PC-9 (cell line): ENCODE measurements around the gene POFUT2. TPM values are rescaled to one million over a fixed set of nuclear protein-coding genes. Genes with fewer than 3 reads are reported as not detected.

ENCODE experiments used
- BruUV-seq: library from RNA; stranded (reverse); fragments of 400-500 nt; replicated peaks from 2 replicates; lab custom pipeline; 2021; lab: Mats Ljungman, UMichigan
- CTCF ChIA-PET: fragments of 300-600 bp; sonication (Branson Sonifier 250); formaldehyde crosslinking; loops from one replicate; lab custom pipeline; 2022; ENCODE audit warnings: antibody characterized with exemption; lab: Charles Lee
- POLR2A ChIA-PET: fragments of 300-600 bp; sonication (Branson Sonifier 250); formaldehyde crosslinking; loops from one replicate; lab custom pipeline; 2022; ENCODE audit warnings: antibody characterized with exemption; ENCODE audit not compliant: unreplicated experiment; lab: Charles Lee
- DNase-seq, 2 experiments: peaks; one replicate each; pipeline versions ENCODE4 v3.0.0 to v3.0.0-alpha.2; 2015 to 2022; ENCODE audit warnings: mixed read lengths in 1 of 2
- H2AFZ ChIP-seq: fragments of 200-600 bp; sonication (generic); 2 replicates; pipeline ENCODE4 v1.8.1; 2017; ENCODE audit warnings: antibody characterized with exemption
- H3F3A ChIP-seq: fragments of 200-600 bp; sonication (generic); 2 replicates; pipeline ENCODE4 v1.8.1; 2017; ENCODE audit warnings: antibody characterized with exemption, mild to moderate bottlenecking, low read depth; ENCODE audit not compliant: insufficient read depth
- H3K27ac ChIP-seq: fragments of 200-600 bp; sonication (generic); 2 replicates; pipeline ENCODE4 v1.6.1; 2016; ENCODE audit warnings: mixed run types
- H3K27me3 ChIP-seq: fragments of 200-600 bp; sonication (generic); 2 replicates; pipeline ENCODE4 v1.6.1; 2016; ENCODE audit warnings: low read depth, mixed run types; ENCODE audit not compliant: insufficient read depth
- H3K36me3 ChIP-seq: fragments of 200-600 bp; sonication (generic); 2 replicates; pipeline ENCODE4 v1.6.1; 2016; ENCODE audit warnings: low read depth, mixed run types
- H3K4me1 ChIP-seq: fragments of 200-600 bp; sonication (generic); replicated peaks from 2 replicates; pipeline ENCODE4 v1.6.1; 2016; ENCODE audit warnings: mixed run types; ENCODE audit not compliant: insufficient read depth
- H3K4me2 ChIP-seq: fragments of 200-600 bp; sonication (generic); 2 replicates; pipeline ENCODE4 v1.6.1; 2017; ENCODE audit warnings: mixed run types
- H3K4me3 ChIP-seq: fragments of 200-600 bp; sonication (generic); 2 replicates; pipeline ENCODE4 v1.6.1; 2016; ENCODE audit warnings: mixed run types
- H3K79me2 ChIP-seq: fragments of 200-600 bp; sonication (generic); 2 replicates; pipeline ENCODE4 v1.6.1; 2017; ENCODE audit warnings: low read depth, mixed run types
- H3K9me2 ChIP-seq: fragments of 200-600 bp; sonication (generic); 2 replicates; pipeline ENCODE4 v1.8.1; 2017; ENCODE audit warnings: mild to moderate bottlenecking; ENCODE audit not compliant: insufficient read depth
- H3K9me3 ChIP-seq: fragments of 200-600 bp; sonication (generic); 2 replicates; pipeline ENCODE4 v1.8.1; 2016; ENCODE audit warnings: low read depth; ENCODE audit not compliant: insufficient read depth
- H4K20me1 ChIP-seq: fragments of 200-600 bp; sonication (generic); 2 replicates; pipeline ENCODE4 v1.8.1; 2017; ENCODE audit not compliant: insufficient read depth
- CTCF ChIP-seq: fragments of 200-600 bp; sonication (generic); conservative IDR thresholded peaks from 2 replicates; pipeline ENCODE4 v1.6.1; 2017; ENCODE audit warnings: mixed run types, antibody characterized with exemption, mild to moderate bottlenecking, moderate library complexity
- EZH2 ChIP-seq: fragments of 200-600 bp; sonication (generic); IDR thresholded peaks from 2 replicates; pipeline ENCODE4 v1.8.0; 2017; ENCODE audit warnings: antibody characterized with exemption, low read depth
- intact Hi-C: fragments of 100-400 bp; cut with micrococcal nuclease; formaldehyde crosslinking; loops from one replicate; pipeline ENCODE4 v1.10.0; 2022; ENCODE audit not compliant: unreplicated experiment
- total RNA-seq: library from RNA; stranded (reverse); gene quantifications from 2 replicates; pipeline ENCODE4 v1.2.3, GENCODE V29; 2021

POFUT2 gene
- total RNA-seq, 1 experiment from 2014 or later, result 32.6 TPM

DNA sequence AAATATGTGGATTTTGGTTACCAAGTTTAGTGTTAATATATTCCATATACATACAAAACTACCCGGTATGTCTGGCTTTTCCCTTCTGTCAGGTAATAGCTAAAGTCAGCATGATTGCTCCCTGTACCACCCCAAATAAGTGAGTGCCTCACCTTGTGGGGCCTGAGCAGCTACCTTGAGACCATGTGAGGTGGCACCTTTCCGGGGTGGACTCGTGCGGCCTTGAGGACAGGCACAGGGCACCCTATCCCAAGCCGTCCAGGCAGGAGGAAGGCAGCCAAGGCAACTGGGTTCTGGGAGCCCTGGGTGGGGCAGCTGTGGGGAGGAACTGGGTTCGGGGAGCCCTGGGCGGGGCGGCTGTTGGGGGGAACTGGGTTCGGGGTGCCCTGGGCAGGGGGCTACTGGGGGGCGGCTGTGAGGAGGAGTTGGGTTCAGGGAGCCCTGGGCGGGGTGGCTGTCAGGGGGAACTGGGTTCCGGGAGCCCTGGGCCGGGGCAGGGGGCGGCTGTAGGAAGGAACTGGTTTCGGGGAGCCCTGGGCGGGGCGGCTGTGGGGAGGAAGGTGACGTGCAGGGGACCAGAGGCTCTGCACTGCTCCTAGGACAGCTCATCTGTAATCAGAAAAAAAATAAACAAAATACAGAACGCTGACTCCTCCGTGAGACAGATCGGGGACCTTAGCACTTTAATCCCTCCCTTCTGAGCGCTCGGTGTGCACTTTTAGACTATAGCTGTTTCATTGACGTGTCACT is 63.3 kb downstream of the POFUT2 start:
- BruUV-seq, result no TSS peak
- CTCF ChIA-PET, result no interaction called here

DNA sequence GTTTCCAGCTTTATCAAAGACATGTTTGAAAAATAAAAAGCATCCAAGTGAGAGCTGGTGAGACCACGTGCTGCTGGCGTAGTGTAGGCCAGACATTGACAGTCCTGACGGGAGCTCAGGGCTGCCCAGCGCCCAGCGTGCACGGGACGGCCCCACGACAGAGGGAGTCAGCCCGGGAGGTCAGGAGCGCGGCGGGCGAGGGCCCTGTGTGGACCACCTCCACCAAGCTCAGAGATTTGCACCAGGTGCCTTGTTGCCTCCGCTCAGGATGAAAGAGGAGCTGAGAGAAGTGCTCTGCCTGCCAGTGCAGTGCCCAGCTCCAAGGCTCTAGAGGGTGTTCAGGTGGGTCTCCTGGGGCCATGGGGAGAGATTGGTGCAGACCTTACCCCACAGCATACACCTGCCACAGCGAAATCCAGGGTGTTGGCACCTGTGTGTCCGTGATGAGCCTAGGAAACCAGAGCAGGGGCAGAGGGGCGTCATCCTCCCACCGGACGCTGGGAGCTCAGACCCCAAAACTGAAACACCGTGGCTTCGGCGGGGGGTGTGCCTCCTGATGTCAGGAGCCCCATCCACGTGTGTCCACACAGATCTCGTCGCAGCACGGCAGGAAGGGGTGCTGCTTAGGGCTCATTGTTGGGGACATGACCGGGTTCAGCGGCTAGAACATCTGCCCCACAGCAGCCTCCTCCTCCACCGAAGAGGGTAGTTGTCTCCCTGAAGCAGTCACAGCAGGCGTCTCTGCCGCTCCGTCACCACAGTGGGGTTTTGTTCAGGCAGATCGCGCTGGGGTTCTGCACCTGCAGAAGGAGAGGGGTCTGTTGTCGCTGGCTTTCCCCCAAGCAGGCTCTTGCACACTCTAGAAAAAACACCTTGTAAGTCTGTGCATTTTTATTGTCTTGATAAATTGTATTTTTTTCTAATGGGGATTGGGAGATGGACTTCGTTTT is 64.2 kb downstream of the POFUT2 start:
- Histone ChIP-seq H3F3A (peaks cover 6% of the 10 kb centered on the region; the same call in 1 of the 2 replicates), H3K4me3 (no peak overlapping the region), H3K4me1 (0 out of 2 replicates have a peak, but pooled peaks cover 5% of the 10 kb centered on the region), H3K4me2 (no peak overlapping the region), H3K9me2 (no peaks in the 10 kb centered on the region), H3K36me3 (no peaks in the 10 kb centered on the region), H4K20me1 (no peaks in the 10 kb centered on the region), H3K9me3 (no peaks in the 10 kb centered on the region), H3K79me2 (no peaks in the 10 kb centered on the region), H3K27ac (no peak overlapping the region), H2AFZ (no peak overlapping the region), H3K27me3 (no peaks in the 10 kb centered on the region)
- POLR2A ChIA-PET, result no interaction called here
- no TSS peak for BruUV-seq
- intact Hi-C loops, result no loop called here
- no peak for DNase-seq
- TF ChIP-seq EZH2 (no peak), CTCF (no peak)
- CTCF ChIA-PET, result no interaction called here

More for the DNA sequence above, 63.3 kb downstream of the POFUT2 start:
- intact Hi-C loops, result no loop called here
- no peaks in the 10 kb centered on the region for H3K79me2 ChIP-seq
- TF ChIP-seq CTCF (no peak), EZH2 (no peak)
- H3K36me3 ChIP-seq, result no peaks in the 10 kb centered on the region
- no peak overlapping the region for H3K4me3 ChIP-seq
- no peak for DNase-seq
- no peaks in the 10 kb centered on the region for H4K20me1 ChIP-seq
- POLR2A ChIA-PET, result interaction anchor here (0.6 kb wide), 1 partner anchor 417 kb away, joined by 5 read pairs; no protein-coding TSS in a partner anchor
- H3K9me3 ChIP-seq, result no peaks in the 10 kb centered on the region
- H3K4me2 ChIP-seq, result no peak overlapping the region
- peaks cover 13% of the 10 kb centered on the region; the same call in 1 of the 2 replicates for H3K4me1 ChIP-seq
- no peak overlapping the region for H3K27ac ChIP-seq
- H3F3A ChIP-seq, result peaks cover 12% of the 10 kb centered on the region; the same call in 1 of the 2 replicates
- H2AFZ ChIP-seq, result no peak overlapping the region
- no peaks in the 10 kb centered on the region for H3K9me2 ChIP-seq
- no peaks in the 10 kb centered on the region for H3K27me3 ChIP-seq

DNA sequence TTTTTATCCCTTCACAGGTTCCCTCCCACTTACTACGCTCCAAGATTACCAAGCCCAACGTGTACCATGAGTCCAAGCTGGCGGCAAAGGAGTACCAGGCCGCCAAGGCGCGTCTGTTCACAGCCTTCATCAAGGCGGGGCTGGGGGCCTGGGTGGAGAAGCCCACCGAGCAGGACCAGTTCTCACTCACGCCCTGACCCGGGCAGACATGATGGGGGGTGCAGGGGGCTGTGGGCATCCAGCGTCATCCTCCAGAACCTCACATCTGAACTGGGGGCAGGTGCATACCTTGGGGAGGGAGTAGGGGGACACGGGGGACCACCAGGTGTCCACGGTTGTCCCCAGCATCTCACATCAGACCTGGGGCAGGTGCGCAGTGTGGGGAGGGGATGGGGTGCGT is 65.7 kb downstream of the POFUT2 start:
- CTCF ChIA-PET, result no interaction called here
- BruUV-seq, result no TSS peak

More for the DNA sequence above, 65.7 kb downstream of the POFUT2 start:
- Histone ChIP-seq H2AFZ (no peak overlapping the region), H3K9me2 (no peaks in the 10 kb centered on the region), H3K36me3 (no peaks in the 10 kb centered on the region), H3K4me1 (no peaks in the 10 kb centered on the region), H3K79me2 (no peaks in the 10 kb centered on the region), H3K9me3 (no peaks in the 10 kb centered on the region), H3K27ac (no peak overlapping the region), H3K4me2 (no peak overlapping the region), H4K20me1 (no peaks in the 10 kb centered on the region), H3K4me3 (no peak overlapping the region), H3F3A (no peaks in the 10 kb centered on the region), H3K27me3 (no peaks in the 10 kb centered on the region)
- intact Hi-C loops, result no loop called here
- TF ChIP-seq EZH2 (no peak), CTCF (no peak)
- DNase-seq, result no peak
- POLR2A ChIA-PET, result no interaction called here
